GM19463 (cell line): ENCODE data around the gene ADAP1.
"Not testable (repeated sequence)": the region's sequence is repeated elsewhere in the genome, so short reads cannot be mapped to it uniquely, and the experiment has no call there.

Experiments
- ATAC-seq: cut with Tn5 transposase; IDR thresholded peaks from one replicate; pipeline ENCODE4 v1.9.1; 2021; ENCODE audit warnings: mild to moderate bottlenecking, moderate library complexity; ENCODE audit not compliant: unreplicated experiment

ADAP1 gene

DNA sequence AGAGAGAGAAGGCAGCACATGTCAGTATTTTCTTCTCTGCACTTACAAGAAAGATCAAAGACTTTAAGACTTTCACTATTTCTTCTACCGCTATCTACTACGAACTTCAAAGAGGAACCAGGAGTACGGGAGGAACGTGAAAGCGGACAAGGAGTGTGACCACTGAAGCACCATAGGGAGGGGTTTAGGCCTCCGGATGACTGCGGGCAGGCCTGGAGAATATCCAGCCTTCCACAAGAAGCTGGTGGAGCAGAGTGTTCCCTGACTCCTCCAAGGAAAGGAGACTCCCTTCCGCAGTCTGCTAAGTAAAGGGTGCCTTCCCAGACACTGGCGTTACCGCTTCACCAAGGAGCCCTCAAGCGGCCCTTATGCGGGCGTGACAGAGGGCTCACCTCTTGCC, 6.5 kb upstream of the ADAP1 start:
- not testable (repeated sequence) for ATAC-seq

DNA sequence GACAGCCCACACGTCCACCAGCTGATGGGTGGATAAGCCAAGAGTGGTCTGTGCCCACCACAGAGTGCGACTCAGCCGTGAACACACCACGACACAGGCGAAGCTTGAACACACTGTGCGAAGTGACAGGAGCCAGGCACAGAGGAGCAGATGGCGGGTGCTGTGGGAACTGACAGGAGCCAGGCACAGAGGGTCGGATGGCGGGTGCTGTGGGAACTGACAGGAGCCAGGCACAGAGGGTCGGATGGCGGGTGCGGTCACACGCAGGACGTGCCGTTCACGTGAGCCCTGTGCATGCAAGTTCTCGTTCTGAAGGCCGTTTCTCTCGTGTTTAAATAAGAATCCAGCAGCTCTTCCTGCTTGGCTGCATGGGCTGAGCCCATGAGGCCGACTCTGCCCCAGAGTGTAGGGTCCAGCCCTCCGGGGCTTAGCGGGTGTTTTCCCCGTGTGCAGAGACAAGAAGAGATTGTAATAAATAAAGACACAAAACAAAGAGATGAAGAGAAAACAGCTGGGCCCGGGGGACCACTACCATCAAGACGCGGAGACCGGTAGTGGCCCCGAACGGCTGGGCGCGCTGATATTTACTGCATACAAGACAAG, 5.9 kb upstream of the ADAP1 start:
- no peak for ATAC-seq

GRCh38 chr7:959740-960139, 5.3 kb upstream of the ADAP1 start:
- not testable (repeated sequence) for ATAC-seq

GRCh38 chr7:959271-959670, 4.8 kb upstream of the ADAP1 start:
- no peak for ATAC-seq

GRCh38 chr7:958221-959200, 4.0 kb upstream of the ADAP1 start:
- ATAC-seq, result no peak

GRCh38 chr7:957418-958220, 3.1 kb upstream of the ADAP1 start:
- no peak for ATAC-seq

- no peak for ATAC-seq
Observed at GRCh38 chr7:956031-956430, 1.6 kb upstream of the ADAP1 start.

DNA sequence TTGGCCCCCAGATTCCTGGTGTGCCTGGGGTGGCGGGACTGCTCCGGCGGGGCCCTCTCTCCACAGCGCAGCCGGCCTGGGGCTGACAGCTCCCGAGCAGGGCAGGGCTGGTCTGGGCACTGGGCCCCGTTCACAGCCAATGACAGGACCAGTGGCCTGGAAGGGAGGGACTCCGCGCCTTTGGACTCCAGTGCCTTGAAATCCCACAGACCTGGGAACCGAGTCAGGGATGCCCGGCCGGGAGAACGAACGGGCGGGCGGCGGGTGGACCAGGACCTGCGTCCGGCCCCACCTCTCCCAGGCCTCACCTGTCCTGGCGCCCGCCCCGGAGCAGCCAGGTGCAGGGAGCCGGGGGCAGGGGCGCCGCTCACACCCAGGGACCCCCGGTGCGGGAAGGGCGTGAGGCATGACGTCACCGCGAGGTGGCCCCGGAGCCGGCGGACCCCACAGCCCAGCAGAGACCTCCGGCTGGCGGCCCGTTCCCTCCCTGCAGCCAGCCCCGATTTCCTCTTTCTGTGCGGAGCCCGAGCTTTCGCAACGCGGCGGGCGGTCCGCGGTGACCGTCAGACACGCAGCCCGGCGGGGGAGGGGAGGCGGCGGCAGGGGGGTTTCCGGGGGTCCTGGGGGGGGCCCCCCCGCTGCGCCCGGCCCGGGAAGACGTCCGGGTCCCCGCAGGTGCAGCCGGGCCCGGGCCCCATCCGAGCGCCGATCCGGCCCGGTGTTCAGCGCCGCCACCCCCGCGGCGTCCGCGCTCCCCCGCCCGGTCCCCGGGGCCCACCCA, 743 bp downstream of the ADAP1 start:
- no peak for ATAC-seq

- ATAC-seq, result no peak
Observed at GRCh38 chr7:952548-953441, 1.7 kb downstream of the ADAP1 start.

DNA sequence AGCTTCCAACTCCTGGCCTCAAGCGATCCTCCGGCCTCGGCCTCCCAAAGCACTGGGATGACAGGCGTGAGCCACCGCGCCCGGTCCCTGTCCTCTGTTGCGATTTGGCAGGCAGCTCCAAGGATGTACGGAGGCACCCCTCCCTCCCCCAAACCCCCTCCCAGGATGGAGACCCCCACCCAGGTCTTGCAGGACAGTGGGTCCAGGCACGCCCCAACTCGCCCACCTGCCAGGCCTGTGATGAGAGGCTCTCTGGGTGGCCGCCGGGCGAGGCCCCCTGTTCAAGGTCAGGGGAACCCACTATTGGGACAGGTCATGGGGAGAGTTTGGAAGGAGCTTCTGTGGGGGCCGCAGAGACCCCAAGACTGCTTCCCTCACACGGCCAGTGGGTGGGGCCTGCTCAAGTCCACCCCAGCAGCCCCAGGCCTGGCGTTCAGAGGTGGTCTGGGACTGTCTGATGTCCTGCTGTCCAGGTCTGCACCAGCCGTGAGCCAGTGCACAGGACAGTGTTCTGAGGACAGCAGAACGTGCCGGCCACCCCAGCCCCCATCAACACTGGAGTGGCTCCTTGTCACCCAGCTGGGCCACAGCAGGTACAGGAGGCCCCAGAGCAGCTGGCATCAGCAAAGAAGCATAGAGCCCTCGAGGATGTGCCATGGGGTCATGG, 2.5 kb downstream of the ADAP1 start:
- no peak for ATAC-seq

DNA sequence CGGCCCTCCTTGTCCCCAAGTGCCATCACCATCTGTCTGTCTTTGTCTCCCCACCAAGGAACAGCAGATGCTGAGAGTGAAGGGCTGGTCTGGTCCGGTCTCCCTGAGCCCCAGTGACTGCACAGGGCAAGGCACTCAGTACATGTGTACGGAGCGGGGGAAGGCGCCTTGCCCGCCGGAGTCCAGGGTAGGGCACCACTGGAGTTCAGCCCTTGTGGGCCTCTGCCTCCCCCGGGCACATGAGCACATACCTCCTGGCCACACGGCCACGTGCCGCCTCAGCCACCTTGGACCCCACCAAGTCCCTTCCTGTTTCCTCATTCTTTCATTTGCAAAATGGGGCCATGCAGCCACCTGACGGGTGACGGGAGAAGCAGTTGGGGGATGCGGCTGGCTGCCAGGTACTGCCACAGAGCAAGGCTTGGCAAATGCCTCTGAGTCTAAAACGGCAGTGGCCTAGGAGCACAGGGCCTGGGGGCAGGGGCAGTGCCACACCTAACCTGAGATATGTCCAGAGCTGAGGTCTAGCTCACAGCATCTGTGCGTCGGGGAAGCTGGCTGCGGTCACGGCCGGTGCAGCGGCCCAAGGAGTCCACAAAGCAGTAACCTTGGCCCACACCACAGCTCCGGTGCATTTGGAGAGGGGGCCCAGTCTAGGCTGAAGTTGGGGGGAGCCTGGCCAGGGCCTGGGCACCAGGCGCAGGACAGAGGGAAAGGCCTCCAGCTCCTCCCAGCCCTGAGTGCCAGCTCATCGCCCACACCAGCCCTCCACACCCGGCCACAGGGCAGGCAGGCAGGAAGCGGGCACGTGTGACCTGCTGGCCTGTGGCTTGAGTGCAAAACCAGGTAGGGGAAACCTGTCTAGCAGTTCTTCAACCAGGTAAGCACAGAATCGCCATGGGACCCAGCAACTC, 5.2 kb downstream of the ADAP1 start:
- no peak for ATAC-seq

DNA sequence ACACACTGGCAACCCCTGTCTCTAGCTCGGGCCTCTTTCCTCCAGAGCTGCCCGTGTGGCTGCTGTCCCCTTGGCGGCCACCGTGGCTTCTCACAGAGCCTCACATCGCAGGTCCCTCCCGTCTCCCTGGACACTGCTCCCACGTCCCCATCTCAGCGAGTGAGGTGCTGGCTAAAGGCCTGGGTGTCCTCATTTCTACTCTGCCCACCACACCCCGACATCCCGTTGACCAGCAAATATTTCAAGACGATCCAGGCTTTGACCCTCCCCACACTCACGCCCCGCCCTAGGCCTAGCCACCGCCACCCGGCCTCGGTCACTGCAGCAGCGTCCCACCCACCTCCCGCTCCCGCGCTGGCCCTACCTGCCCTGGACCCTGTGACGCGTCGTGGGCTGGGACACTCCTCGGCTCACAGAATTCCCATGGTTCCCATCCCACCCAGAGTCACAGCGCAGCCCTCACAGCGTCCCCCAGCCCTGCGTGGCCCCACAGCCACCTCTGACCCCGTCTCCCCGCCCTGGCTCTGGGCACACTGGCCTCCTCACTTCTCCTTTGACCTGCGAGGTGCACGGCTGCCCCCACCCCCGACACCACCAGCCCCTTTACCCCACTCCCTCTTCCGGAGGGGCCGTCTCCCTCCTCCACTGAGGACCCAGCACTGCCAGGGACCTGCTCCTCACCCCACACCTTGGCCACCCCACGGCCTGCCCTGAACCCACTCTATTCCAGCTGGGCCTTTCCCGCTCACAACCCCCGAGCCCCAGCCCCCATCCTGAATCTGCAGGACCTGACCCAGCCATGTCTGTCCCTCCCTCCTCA, 6.9 kb downstream of the ADAP1 start:
- ATAC-seq, result no peak

DNA sequence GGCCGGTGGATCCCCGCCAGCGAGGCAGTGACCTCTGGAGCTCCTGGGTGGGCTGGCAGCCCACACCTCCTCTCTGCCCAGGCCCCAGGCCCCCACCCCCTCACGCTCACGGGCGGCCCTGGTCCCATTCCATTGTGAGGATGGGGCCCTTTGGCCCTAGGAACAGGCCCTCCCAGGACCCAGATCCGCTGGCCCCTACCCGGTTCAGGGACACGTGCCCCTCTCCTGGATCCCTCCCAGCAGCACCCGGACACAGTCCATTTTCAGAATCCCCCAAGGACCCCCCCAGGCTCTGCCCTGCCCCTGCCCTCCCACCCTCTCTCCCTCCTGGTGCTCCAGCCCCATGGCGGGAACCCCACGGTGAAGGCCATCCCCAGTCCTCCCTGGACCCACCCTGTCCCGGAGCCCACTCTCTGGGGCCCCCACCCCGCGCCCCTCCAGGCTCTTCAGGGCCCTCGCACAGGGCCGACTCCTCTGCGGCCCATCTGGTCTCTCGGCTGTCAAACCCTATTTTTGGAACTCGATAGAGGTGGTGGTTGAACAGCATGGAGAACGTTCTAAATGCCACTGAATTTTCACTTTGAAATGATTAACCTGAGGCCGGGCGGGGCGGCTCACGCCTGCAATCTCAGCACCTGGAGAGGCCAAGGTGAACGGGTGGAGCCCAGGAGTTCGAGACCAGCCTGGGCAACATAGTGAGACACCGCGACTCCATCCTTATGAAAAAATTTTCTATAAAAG, 8.1 kb downstream of the ADAP1 start:
- no peak for ATAC-seq

DNA sequence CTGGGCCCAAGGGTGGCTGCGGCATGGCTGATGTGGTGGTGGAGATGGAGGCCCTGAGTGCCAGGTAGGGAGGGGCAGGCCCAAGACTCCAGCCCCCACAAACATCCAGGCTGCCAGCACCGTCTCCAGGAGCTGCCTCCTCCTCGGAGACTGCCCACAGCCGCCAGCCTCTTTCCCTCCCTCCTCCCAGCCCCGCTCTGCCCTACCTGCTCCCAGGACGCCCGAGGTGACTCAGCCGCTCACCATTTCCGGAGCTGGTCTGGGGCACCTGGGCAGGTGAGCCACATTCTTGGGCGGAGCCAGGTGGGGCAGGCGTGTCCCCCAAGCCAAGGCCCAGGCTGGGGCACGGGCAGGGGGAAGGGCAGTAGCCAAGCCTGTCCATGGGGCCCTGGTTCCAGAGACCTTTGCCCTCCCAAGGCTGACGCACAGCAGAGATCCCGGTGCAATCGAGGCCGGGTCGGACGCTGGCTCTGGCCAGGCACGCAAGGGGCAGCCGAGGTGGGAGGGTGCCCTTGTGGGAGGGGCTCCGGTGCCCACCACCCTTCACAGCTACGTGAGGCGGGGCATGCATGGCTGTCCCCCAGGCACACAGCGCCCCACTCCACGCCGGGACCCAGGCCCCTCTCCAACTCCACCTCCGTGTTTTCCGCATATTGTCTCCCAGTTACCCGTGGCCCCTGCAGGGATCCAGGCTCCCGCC, 8.8 kb downstream of the ADAP1 start:
- ATAC-seq, result no peak

DNA sequence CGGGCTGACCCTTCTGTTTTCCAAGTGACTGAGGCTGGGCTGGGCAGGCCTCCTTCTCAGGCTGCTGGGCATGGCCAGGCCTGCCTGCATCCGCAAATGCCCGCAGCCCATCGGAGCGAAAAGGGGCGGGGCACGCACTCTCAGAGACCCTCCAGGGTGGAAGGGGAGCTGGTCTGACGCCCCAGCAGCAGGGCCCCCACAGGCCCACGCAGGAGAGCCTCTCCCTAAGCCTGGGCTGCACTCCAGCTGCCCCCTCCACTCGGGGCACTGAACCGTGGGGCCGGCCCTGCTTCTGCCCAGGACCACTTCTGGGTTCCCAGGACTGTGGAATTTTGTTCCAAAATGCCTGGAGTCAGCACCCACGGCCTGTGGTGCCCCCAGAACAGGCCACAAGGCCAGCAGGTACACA, 9.3 kb downstream of the ADAP1 start:
- no peak for ATAC-seq

DNA sequence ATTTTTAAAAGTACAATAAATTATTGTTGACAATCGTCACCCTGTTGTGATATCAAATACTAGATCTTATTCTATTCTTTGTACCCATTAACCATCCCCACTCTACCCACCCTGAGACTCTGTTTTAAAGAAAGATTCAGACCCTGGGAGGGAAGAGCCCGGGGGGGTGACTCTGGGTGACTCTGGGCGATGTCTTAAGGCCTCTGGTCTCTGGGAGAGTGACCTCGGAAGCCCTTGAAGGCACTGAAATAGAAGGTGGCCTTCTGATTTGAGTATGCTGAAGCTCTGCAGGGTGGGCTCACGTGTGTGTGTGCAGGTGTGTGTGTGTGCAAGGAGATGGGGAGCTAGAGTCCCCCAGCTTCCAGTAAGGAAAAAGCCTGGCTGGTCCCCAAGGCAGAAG, 9.7 kb downstream of the ADAP1 start:
- ATAC-seq, result no peak
